ENCODE measurements around the gene GATAD1. TPM values are rescaled to one million over a fixed set of nuclear protein-coding genes. Genes with fewer than 3 reads are reported as not detected.

GATAD1 gene
- total and polyA plus RNA-seq, 2 of the 4 experiments (the other 2 are of a cell fraction), result 9.3 to 15.2 TPM

- Histone ChIP-seq H3K9ac (ENCODE audit: low read depth, low read length) (no peak overlapping the region), H2BK20ac (ENCODE audit: low read depth, low read length) (no peak overlapping the region), H3K27ac (ENCODE audit: insufficient read depth, low read length) (no peak overlapping the region), H3K9me3 (ENCODE audit: control insufficient read depth, insufficient read depth, low read length) (no peaks in the 10 kb centered on the region), H3K36me3 (ENCODE audit: control insufficient read depth, insufficient read depth, low read length) (peaks cover 1% of the 10 kb centered on the region; the same call in 1 of the 2 replicates), H4K8ac (ENCODE audit: low read depth in 2 of 2, low read length in 2 of 2) (no peak overlapping the region), H3K4me2 (ENCODE audit: low read depth, low read length) (no peak overlapping the region), H3K9me1 (ENCODE audit: insufficient read depth, low read length) (peaks cover 2% of the 10 kb centered on the region; the same call in 1 of the 2 replicates), H4K5ac (ENCODE audit: low read depth, low read length) (no peak overlapping the region), H2BK120ac (ENCODE audit: low read depth, low read length) (no peak overlapping the region), H2BK15ac (ENCODE audit: low read depth, low read length) (no peak overlapping the region), H3K4me3 (ENCODE audit: insufficient read depth, low read depth, low read length) (no peak overlapping the region), H3K23ac (ENCODE audit: low read depth, low read length) (no peak overlapping the region), H4K91ac (ENCODE audit: insufficient read depth, low read depth, low read length) (no peak overlapping the region), H3K27me3 (ENCODE audit: control insufficient read depth, insufficient read depth, low read length) (no peaks in the 10 kb centered on the region), H3K18ac (ENCODE audit: low read depth, low read length) (no peak overlapping the region), H3K14ac (replicated peaks; ENCODE audit: low read depth, low read length) (no peak overlapping the region), H3K56ac (ENCODE audit: extremely low read depth, insufficient read depth, low read length) (no peak overlapping the region), H2AK5ac (ENCODE audit: low read depth, low read length) (no peak overlapping the region), H2AFZ (replicated peaks; ENCODE audit: low read length, poor library complexity) (no peak overlapping the region), H2AK9ac (replicated peaks; ENCODE audit: low read depth, low read length, poor library complexity) (no peak overlapping the region), H3K4ac (ENCODE audit: low read depth, low read length) (no peak overlapping the region), H4K20me1 (ENCODE audit: insufficient read depth, low read length) (no peaks in the 10 kb centered on the region), H2BK5ac (ENCODE audit: low read depth, low read length, poor library complexity, severe bottlenecking) (no peak overlapping the region), H3K4me1 (ENCODE audit: control insufficient read depth, insufficient read depth, low read length) (no peaks in the 10 kb centered on the region), H3K79me1 (ENCODE audit: low read depth in 1 of 2, low read length in 2 of 2) (no peaks in the 10 kb centered on the region)
- ATAC-seq (ENCODE audit: low read depth), result no peak
- WGBS, 2 experiments (ENCODE audit: extremely low coverage in 2 of 2, insufficient read length in 1 of 2), result no CpG with 5 or more reads among the region's 2 CpGs
- in situ Hi-C loops (cut with MboI; ENCODE audit: low sequenced_read_pairs) (no loop called here), intact Hi-C loops (cut with micrococcal nuclease) (no loop called here), dilution Hi-C loops (cut with HindIII; ENCODE audit: low sequenced_read_pairs, unreplicated experiment) (no loop called here)
- ChIA-PET CTCF (no interaction called here), POLR2A (ENCODE audit: unreplicated experiment) (no interaction called here)
- DNase-seq, result no peak
- TF ChIP-seq MXI1 (IDR thresholded peaks at IDR 0.05; ENCODE audit: borderline replicate concordance, low read depth, low read length) (no peak), RAD21 (IDR thresholded peaks at IDR 0.05; ENCODE audit: low read length) (no peak), POLR2A (IDR thresholded peaks at IDR 0.05; ENCODE audit: low read depth, low read length) (no peak), FOS (IDR thresholded peaks at IDR 0.05; ENCODE audit: low read depth, low read length) (no peak), MAFK (IDR thresholded peaks at IDR 0.05; ENCODE audit: low read depth, low read length) (no peak), RFX5 (IDR thresholded peaks at IDR 0.05; ENCODE audit: low read depth, low read length) (no peak), ELK1 (IDR thresholded peaks at IDR 0.05; ENCODE audit: borderline replicate concordance, low read depth, low read length) (no peak), NFE2L2 (IDR thresholded peaks at IDR 0.05; ENCODE audit: low read depth, low read length) (no peak), BHLHE40 (IDR thresholded peaks at IDR 0.05; ENCODE audit: low read depth, low read length) (no peak), USF2 (IDR thresholded peaks at IDR 0.05; ENCODE audit: low read depth, low read length) (no peak), SMC3 (IDR thresholded peaks at IDR 0.05; ENCODE audit: low read depth, low read length) (no peak), CTCF (conservative IDR thresholded peaks at IDR 0.05; ENCODE audit: low read depth, low read length) (no peak), CHD1 (IDR thresholded peaks at IDR 0.05; ENCODE audit: low read depth, low read length) (no peak), RCOR1 (IDR thresholded peaks at IDR 0.05; ENCODE audit: insufficient replicate concordance, low read length) (no peak), MAZ (IDR thresholded peaks at IDR 0.05; ENCODE audit: borderline replicate concordance, low read depth, low read length) (no peak)
- no TSS peak for BruUV-seq (replicated peaks)
Observed at GRCh38 chr7:92466682-92467081, 19.4 kb downstream of the GATAD1 start.
